Measurements from ENCODE around the gene TTC9.

DNA sequence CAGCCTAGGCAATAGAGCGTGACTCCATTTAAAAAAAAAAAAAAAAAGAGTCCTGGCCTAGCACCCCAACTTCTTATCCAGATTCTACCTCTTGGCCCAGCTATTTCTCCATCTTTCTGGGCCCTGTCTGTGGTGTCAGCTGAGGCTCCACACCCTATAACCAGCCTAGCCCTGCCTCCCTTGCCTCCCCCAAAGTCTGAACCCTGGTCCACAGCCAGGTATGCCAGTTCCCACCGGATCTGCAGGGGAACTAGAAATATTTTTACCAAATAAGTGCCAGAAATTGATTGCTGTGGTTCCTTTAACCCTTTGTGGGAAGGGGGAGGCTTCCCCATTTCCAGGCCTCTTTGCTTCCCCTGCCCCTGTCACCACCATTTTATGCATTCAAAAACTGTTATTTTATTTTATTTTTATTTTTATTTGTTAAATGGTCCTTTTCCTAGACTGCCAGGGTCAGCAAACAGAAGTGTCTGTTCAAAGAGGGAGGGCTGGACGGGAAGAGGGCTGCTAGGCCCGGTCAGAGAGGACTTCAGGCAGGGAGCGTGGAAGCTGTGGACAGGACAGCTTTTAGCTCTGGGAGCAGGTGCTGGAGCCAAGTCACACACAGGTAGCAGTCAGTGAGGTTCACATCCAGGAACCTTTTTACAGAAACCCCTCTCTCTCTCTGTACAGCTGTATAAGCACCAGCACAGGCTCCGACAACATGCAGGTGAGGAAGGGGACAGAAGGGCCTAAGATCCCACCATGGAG, 23.2 kb downstream of the TTC9 start:
- TF ChIP-seq, protein P1, sequence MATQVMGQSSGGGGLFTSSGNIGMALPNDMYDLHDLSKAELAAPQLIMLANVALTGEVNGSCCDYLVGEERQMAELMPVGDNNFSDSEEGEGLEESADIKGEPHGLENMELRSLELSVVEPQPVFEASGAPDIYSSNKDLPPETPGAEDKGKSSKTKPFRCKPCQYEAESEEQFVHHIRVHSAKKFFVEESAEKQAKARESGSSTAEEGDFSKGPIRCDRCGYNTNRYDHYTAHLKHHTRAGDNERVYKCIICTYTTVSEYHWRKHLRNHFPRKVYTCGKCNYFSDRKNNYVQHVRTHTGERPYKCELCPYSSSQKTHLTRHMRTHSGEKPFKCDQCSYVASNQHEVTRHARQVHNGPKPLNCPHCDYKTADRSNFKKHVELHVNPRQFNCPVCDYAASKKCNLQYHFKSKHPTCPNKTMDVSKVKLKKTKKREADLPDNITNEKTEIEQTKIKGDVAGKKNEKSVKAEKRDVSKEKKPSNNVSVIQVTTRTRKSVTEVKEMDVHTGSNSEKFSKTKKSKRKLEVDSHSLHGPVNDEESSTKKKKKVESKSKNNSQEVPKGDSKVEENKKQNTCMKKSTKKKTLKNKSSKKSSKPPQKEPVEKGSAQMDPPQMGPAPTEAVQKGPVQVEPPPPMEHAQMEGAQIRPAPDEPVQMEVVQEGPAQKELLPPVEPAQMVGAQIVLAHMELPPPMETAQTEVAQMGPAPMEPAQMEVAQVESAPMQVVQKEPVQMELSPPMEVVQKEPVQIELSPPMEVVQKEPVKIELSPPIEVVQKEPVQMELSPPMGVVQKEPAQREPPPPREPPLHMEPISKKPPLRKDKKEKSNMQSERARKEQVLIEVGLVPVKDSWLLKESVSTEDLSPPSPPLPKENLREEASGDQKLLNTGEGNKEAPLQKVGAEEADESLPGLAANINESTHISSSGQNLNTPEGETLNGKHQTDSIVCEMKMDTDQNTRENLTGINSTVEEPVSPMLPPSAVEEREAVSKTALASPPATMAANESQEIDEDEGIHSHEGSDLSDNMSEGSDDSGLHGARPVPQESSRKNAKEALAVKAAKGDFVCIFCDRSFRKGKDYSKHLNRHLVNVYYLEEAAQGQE (IDR thresholded peaks at IDR 0.05) = no peak
- TF ChIP-seq, protein P2, sequence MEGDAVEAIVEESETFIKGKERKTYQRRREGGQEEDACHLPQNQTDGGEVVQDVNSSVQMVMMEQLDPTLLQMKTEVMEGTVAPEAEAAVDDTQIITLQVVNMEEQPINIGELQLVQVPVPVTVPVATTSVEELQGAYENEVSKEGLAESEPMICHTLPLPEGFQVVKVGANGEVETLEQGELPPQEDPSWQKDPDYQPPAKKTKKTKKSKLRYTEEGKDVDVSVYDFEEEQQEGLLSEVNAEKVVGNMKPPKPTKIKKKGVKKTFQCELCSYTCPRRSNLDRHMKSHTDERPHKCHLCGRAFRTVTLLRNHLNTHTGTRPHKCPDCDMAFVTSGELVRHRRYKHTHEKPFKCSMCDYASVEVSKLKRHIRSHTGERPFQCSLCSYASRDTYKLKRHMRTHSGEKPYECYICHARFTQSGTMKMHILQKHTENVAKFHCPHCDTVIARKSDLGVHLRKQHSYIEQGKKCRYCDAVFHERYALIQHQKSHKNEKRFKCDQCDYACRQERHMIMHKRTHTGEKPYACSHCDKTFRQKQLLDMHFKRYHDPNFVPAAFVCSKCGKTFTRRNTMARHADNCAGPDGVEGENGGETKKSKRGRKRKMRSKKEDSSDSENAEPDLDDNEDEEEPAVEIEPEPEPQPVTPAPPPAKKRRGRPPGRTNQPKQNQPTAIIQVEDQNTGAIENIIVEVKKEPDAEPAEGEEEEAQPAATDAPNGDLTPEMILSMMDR (IDR thresholded peaks at IDR 0.05; ENCODE audit: low read depth, low read length, missing input control) = no peak
- TF ChIP-seq TAF1 (conservative IDR thresholded peaks at IDR 0.05) = no peak
- TF ChIP-seq YY1 (IDR thresholded peaks at IDR 0.05) = no peak
- no peak for TF ChIP-seq JUND (IDR thresholded peaks at IDR 0.05)
- no peak for TF ChIP-seq GABPA (IDR thresholded peaks at IDR 0.05 in 1 of 2, conservative IDR thresholded peaks at IDR 0.05 in 1 of 2)
- TF ChIP-seq SP1 (IDR thresholded peaks at IDR 0.05) = no peak

All from liver (tissue), 3 donors.